HK-2 (cell line): ENCODE measurements around the gene MYO16.

ENCODE experiments used
- DNase-seq: peaks from one replicate; pipeline ENCODE4 v3.0.0-alpha.2; 2018; ENCODE audit not compliant: unreplicated experiment

The MYO16 gene

DNA sequence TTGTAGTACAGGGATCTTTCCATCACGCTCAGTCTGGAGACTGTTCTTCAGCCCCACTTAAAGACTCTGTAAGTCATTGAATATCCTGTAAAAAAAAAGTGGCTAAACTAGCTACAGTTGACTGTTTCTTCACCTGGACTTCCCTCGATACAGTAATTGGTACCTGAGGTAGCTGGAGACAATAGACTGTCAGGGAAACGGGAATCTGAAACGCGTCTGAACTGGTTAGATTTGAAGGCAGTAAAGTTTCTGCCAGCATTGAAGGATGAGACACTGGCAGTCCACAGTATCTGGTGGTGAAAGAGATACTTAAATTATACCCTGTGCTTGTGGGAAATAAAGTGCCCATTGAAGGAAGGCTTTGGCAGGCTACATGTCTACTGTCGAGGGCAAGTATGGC is 606.5 kb downstream of the MYO16 start:
- no peak for DNase-seq

DNA sequence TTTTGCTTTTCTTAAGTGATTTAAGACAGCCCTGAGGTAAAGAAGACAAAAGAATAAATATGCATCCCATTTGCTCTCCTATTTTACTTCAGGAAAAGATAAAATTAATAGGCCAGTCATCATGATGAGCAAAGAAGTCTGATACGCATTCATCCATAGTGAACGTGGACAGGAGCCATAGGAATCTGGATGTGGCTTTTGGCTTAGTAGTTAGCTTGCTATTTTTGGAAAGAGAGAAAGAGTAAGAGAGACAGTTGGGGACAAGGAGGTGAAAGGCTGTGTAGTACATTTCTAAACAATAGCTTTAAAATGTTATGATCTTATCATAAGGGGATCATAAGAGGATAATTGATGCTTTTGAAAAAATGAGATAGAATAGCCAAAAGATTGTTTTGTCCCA is 611.7 kb downstream of the MYO16 start:
- no peak for DNase-seq

GRCh38 chr13:109243311-109243951 is 614.0 kb downstream of the MYO16 start:
- DNase-seq: peak; percentile 50

- no peak for DNase-seq
These were observed 615.2 kb downstream of the MYO16 start for GRCh38 chr13:109244566-109244965.

DNA sequence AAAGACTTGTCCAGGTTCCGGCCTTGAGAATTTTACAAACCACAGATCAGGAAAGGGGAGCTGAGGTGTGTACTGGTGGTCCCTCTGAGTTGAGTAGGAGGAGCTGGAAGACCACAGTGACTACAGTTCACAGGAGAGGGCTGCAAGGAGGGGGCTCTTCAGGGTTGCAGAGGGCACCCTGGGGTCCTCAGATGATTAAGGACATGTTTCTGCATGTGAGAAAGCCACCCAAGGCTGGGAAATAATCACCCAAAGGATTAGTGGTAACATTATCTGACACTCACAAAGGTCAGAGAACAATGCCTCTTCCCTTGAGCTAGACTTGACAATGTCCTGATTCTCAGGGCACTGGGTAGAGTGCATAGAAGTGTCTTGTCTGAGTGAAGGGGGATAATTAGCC is 616.6 kb downstream of the MYO16 start:
- DNase-seq: no peak

DNA sequence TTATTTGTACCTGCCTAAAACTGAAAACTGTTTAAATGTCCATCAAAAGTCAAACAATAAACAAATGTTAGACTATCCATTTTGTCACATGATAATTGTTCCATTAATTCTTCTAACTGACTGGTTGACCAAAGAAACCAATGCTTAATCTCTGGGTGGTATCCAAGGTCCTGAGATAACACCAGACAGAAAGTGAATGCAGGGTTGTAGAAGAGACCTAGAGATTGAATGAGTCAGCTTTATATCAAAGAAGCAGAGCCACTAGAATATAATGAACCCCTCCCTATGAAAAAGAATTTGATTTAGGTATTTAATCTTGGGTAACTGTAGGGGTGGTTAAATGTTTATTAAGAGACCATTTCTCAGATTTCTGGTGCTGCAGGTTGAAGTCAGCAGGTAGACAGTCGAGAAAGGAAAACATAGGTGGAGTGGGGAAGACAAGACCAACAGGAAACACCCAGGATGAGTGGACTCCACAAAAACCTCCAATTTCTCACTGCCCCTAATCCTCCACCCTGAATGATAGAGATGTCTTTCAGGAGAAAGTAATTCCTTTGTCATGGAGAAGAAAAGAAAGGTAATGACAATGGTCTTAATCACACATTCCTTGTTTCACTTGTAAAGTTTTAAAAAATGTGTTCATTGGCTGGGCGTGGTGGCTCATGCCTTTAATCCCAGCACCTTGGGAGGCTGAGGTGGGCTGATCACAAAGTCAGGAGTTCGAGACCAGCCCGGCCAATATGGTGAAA is 620.5 kb downstream of the MYO16 start:
- DNase-seq: no peak

DNA sequence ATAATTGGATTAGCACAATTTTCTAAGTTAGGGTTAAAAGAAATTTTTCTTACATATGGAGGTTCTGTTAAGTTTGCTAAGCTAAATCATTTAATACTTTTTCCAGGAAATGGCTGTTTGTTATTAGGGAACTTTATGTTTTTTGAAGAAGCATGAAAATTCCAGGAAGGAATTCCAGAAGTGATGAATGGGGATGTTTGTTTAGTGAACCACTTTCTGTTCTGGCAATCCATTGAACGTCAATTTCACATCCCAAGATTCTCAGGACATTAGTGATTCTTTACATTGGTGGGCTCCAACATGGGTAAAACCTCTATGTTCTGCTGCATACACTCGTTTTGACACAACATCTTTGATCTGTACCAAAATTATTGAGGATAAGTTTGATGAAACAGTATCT is 622.5 kb downstream of the MYO16 start:
- no peak for DNase-seq

- DNase-seq: no peak
These were observed 623.9 kb downstream of the MYO16 start for GRCh38 chr13:109253316-109253715.

GRCh38 chr13:109254274-109254673 is 624.9 kb downstream of the MYO16 start:
- no peak for DNase-seq

DNA sequence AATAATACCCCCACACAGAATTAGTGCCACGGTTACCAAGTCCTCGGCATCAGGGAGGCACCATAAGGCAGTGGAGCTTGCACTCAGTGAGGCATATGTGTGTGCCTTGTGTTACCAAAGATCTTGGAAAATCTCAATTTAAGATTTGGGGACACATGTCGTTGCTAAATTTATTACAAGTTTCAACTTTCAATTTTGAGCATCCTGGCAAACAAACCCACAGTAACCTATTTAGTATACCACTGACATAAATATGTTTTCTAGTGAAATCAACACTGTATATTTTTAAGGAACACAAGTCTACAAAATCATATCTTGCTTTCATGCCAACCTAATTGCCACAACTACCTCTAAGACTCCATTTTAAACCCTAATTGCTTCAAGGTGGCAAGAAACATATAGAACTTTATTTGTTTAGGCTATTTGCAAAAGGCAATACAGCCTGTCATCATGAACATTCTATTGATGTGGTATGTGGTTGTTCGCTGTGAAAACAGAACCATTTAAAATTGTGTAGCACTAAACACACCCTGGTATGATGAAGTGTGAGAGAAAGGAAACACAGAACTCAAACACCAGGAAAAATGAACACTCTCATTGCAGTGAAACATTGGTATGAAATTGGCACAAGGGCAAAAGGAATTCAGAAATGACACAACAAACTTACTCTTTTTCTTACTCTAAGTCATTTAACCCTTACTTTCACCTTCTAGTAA is 625.9 kb downstream of the MYO16 start:
- no peak for DNase-seq

DNA sequence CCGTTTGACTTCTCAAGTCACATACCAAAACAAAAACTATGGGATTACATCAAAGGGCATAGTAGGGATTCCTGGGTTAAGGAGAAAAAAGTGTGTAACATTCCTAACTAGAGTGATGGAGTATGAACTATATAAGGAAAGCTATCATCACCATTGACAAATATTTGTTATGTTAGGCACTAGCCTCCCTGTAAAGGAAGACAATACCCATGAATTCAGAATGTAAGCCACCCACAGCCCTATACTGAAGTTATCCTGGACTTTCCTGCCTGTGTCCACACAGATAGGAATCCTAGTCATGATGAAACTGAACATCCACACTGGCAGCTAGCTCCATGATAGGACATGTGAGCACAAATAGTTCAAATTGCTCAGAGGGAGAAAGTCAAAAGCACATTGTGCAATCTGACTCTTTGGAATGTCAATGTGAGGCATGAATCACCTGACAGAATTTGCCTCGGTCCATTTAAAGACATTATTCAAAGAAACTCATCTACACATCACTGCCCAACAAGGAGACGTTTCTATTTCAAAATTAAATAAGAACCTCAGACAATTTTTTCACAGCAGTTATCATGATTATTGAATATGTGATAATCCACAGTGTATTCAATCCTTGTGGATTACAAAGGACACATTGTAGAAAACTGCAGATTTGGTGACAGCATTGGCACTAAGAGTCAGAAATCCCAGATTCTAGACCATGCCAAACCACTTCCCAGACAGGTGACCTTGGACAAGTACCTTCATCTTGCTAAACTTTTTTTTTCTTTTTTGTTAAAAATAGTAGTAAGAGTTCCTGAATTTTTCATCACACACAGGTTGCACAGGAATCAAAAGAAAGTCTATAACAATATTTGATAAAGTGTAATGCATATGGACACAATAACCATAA is 627.7 kb downstream of the MYO16 start:
- peak; percentile 39 for DNase-seq
